GM12865 (cell line): ENCODE data around the gene TTLL10.

Experiments used
- DNase-seq: peaks from one replicate; pipeline ENCODE4 v3.0.0; 2010; ENCODE audit warnings: low read depth
- H3K4me3 ChIP-seq: 2 replicates; pipeline ENCODE4 v1.5.1; 2011; ENCODE audit warnings: mild to moderate bottlenecking, low read depth, low read length, control low read depth
- TF ChIP-seq, protein P1 (sequence below): IDR thresholded peaks from 2 replicates; pipeline ENCODE4 v1.5.1; 2011; ENCODE audit warnings: low read length, control low read depth, low read depth, inconsistent platforms; ENCODE audit not compliant: insufficient read depth; ENCODE audit errors: missing control alignments

Gene TTLL10

DNA sequence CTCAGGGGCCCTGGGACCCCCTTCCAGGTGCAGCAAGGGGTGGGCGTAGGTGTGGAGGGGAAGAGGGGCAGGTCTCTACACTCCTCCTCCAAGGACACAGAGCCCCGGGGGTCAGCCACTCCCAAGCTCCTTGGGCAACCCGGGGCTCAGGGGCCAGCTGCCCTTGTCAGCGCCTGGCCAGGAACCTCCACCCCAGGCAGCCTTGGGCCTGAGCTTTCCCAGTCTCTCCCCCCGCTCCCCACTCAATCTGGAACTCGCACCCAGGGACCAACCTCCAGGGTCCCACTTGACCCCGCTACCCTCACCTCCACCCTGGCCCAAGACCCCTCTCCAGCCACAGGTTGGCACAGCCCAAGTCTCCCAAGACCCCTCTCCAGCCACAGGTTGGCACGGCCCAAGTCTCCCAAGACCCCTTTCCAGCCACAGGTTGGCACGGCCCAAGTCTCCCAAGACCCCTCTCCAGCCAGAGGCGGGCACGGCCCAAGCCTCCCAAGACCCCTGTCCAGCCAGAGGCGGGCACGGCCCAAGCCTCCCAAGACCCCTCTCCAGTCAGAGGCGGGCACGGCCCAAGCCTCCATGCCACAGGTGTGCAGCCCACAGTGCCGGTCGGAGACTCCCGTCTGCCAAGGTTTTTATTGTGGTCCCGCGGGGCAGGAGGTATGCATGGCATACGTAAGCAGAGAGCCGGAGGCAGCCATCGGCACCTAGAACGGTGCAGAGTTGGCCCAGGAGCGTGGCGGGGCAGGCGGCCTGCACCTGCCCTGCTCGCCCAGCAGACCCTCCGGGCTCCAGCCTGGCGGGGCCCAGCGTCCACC lies 37.3 kb downstream of the TTLL10 start:
- TF ChIP-seq, protein P1, sequence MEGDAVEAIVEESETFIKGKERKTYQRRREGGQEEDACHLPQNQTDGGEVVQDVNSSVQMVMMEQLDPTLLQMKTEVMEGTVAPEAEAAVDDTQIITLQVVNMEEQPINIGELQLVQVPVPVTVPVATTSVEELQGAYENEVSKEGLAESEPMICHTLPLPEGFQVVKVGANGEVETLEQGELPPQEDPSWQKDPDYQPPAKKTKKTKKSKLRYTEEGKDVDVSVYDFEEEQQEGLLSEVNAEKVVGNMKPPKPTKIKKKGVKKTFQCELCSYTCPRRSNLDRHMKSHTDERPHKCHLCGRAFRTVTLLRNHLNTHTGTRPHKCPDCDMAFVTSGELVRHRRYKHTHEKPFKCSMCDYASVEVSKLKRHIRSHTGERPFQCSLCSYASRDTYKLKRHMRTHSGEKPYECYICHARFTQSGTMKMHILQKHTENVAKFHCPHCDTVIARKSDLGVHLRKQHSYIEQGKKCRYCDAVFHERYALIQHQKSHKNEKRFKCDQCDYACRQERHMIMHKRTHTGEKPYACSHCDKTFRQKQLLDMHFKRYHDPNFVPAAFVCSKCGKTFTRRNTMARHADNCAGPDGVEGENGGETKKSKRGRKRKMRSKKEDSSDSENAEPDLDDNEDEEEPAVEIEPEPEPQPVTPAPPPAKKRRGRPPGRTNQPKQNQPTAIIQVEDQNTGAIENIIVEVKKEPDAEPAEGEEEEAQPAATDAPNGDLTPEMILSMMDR, result no peak
- no peak overlapping the region for H3K4me3 ChIP-seq
- DNase-seq, result no peak

DNA sequence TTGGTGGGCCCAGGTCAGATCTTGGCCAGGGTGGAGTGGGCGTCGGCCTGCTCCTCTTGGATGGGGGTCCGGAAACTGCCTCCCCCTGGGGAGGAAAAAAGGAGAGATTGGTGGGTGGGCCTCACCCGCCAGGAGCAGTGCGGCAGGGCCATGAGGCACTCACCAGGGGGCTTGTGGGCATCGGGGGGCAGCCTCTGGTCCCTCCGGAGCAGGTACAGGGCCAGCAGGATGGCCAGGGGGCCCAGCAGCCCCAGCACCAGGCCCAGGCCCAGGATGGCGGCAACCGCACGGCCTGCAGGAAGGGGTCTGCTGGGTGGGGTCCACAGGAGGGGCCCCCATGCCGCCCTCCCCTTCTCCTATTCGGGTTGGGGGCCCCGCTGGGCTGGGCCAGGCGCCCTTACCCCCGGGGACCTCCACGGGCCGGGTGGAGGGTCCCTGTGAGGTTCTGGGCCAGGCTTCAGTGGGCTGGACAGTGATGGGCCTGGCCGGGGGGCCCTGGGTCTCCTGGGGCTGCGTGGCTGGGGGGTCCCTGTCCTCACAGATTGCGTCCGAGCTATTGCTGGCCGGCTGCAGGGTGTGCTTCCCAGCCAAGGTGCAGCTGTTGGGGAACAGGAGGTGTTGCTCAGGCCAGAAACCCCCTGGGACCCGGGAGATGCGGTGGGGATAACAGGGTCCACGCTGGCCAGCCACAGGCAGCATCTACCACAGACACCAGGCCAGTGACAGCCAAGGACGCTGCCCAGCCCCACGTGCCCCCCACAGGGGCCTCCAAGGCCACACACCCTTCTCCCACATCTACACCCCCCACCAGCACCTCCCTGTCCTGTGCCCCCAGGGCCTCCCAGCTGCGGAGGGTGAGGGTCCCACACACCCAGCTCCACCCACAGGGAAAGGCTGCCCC lies 38.1 kb downstream of the TTLL10 start:
- TF ChIP-seq, protein P1, result no peak
- no peak for DNase-seq
- H3K4me3 ChIP-seq, result no peak overlapping the region

DNA sequence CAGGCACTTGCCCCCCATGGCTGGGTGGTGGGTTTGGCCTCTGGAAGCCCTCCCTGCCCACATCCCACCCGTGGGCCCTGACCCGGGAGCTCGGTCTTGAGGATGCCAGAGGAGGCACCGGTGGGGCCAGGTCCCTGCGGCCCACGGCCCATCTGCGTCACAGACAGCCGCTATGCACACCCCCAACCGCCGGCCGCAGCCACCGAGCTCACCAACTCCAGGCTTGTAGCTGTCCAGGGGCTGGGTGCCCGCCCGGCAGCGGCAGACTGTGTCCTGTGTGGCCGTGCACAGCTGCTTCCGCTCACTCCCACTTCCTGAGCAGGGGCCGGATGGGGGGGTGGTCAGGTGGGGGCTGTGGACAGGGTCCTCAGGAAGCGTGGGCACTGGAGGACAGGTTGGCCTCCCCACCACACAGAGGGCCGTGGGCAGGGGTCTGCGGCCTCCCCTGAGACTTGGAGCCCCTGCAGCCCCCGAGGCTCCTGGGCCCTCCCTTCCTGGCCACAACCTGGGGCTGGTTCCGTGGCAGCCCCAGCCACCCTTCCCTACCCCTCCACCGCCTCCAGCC lies 39.2 kb downstream of the TTLL10 start:
- H3K4me3 ChIP-seq, result no peak overlapping the region
- no peak for DNase-seq
- TF ChIP-seq, protein P1, result no peak

DNA sequence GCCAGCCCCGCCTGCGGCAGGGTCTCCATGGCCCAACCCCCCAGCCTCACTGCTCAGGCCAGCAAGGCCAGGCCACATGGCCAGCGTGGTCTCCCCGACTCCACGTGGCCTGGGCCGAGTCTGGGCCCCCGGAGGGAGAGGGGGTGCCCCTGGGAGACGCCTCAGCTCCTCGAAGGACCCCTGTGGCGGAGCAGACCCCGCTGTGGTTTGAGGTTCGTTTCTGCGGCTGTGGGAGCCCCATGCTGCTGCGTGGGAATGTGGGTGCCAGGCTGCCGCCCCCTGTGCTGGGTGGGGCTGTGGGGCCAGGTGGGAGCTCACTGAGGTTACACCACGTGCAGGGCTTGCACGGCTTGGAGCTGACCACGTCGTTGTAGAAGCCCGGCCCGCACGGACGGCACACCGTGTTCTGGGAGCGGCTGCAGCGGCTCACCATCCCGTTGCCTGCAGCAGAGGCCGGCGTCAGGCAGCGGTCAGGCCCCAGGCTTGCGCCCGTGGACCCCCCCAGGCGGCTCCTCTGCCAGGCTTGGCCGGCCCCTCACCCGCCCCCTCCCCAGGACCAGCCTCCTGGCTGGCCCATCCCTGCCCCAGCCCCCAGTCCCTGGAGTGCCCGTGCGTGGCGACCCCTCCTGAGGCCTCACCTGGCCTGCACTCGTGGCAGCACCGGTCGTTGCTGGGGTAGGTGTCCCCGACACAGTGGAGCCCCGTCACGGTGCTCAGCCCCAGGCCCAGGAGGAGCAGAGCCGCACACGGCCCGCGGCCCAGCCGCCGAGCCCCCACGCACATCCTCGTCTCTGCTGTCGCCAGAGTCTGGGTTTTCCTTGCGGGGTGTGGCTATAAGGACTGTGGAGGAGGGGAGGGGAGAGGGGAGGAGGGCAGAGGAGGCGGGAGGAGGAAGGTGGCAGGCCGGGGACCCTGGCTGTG lies 39.9 kb downstream of the TTLL10 start, which contains the start of gene TNFRSF4:
TNFRSF4 (minus strand) TSS at position 809 of the 921 bp plus-strand sequence; CDS start at position 783, 26 bp downstream.
- TF ChIP-seq, protein P1, result no peak
- DNase-seq, result no peak
- H3K4me3 ChIP-seq, result no peak within 1 kb of the TSS

DNA sequence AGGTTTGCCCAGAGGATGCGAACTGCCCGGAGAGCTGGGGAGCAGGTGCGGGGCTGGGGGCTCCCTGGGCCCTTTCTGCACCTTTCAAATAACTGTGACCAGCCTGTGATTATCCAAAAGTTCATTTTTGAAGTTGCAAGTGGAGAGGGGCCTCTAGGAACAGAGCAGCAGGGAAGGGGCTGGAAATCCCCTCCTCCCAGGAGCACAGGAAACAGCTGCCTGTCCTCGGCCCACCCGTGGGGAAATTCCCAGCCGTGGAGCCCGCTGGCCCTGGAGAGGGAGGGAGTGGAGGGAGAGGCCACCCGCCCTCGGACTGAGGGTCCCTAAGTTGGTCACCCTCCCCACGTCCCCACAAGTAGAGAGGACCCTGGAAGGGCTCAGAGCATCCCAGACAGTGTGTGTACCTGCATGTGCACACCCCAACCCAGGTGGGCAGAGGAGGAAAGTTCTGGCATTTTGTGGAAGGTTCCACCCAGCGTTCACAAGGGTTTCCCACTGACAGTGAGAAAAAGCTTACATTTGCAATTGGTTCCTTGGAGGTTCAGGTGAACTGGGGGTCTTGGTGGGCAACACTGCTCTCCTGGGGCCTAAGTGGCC lies 41.5 kb downstream of the TTLL10 start:
- no peak overlapping the region for H3K4me3 ChIP-seq
- TF ChIP-seq, protein P1, result no peak
- DNase-seq, result no peak
